HG03521 (cell line): ENCODE results near the gene SORBS1.
"Not testable (repeated sequence)": the region's sequence is repeated elsewhere in the genome, so short reads cannot be mapped to it uniquely, and the experiment has no call there.

Experiments
- ATAC-seq: cut with Tn5 transposase; IDR thresholded peaks from one replicate; pipeline ENCODE4 v1.9.1; 2021; ENCODE audit warnings: mild to moderate bottlenecking, moderate library complexity; ENCODE audit not compliant: unreplicated experiment

SORBS1 gene

DNA sequence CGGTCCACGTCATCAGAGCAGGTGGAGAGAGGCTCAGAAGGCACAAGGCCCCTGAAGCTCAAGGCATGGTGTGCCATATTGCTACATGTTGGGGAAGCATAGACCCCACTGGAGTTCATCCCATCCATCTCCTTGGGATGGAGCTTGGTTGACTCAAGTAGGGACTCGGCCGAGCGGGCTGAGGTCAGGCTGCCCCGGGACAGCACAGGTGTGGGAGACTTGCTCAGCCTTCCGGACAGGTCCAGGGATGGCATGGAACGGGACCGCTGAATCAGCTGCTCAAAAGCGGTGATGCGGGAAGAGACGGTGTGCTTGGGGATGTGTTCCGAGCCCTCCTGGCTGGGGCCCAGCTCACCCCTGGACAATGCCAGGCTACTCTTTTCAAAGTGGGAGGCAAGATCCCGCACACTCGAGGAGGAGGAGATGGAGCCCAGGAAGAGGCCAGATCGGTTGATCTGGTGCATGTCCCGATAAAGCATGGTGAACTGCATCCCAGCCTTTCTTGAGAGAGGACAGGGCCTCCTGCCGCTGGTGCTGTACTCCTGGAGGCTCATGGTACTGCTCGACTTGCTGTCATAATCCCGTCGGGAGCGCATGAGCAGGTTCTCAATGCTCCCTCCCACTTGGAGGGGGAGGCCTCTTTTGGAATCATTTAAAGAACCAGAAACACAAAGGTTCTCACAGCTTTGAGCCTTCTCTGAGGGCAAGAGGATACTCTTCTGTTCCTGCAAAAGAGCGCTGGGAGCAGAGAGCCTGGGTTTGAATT lies 204.8 kb downstream of the SORBS1 start:
- no peak for ATAC-seq

DNA sequence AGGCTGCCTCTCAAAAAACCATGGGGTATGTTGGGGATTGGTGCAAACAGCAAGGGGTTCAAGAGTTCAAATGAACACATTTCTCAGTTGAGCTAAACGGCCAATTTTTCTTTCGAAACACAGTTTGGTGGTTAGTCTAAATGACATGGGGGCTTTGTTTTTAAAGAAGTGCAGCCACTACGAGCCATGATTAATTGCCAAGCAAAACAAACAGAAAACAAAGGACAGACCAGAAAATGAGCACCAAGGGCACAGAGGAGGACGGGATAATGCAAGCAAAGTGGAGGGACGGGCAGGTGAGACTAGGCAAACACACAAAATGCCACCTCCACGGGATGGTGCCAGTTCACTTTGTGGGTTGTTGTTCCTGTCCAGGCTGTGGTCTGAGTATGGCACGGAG lies 205.9 kb downstream of the SORBS1 start:
- ATAC-seq: no peak

DNA sequence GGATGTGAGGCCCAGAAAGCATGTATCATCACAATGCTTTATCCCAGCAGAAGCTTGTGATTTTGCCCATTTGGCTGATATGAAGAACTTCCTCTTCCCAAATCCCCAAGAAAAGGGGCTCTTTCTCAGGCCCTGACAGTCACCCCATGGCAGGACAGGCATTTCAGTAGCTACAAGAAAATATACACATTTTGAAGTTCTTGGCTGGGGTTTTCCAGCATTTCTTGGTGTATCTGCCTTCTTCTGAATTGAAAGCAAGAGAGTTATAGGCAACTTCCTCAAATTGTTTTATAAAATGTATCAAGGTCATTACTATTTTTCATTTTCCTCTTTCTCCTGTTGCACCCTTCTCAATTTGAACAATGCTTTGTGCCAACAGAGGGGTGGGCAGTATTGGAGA lies 207.1 kb downstream of the SORBS1 start:
- ATAC-seq: no peak

DNA sequence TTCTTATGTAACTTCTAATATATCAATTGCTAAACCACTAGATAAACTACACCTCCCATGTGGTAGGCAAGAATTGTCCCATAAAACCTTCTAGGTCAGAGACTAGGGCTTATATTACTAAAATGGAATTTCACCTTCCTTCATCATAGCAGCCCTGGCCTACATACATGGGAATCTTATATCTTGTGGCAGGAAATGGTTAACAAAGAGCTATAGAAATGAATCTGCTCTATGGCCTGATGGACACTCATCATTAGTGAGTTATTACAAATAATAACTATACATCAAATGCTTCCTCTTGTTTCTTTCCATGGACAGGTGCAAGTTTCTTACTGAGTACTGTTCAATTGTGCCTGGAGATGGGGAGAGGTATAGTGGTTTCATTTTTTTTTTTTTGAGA lies 208.0 kb downstream of the SORBS1 start:
- ATAC-seq: no peak

DNA sequence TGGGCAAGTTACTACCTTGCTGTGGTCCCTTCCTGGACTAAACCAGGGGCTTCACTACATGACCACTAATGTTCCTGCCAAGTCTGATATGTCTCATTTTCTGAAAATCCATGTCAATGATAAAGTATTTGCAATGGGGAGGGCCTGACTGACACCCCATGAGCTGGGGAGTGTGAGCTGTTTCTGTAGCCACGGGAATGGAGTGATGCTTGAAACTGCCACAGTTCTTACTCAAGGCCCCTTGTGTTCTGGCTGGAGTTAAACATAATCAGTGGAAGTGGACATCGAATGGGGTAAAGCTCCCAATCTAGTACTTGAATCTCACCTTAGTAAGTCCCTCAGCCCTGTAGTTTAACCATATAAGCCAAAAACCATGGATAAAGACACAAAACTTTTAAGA lies 208.5 kb downstream of the SORBS1 start:
- ATAC-seq: no peak

DNA sequence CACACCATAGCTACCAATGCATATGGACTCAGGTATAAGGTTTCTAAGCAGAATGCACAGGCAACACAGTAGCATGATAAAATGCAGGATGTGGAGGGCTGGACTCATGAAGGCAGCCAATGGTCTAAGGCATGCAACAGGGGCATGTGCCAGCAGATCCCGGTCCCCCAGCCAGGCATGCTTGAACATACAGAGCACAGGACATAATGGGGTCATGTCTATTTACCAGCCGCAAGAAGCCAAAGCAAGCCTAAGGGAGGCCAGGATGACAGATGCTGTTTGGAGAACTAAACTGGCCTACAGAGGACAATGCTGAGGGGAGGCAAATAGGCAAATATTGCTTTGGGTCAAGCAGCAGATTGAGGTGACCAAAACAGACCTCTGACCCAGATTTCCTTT lies 210.3 kb downstream of the SORBS1 start:
- no peak for ATAC-seq

DNA sequence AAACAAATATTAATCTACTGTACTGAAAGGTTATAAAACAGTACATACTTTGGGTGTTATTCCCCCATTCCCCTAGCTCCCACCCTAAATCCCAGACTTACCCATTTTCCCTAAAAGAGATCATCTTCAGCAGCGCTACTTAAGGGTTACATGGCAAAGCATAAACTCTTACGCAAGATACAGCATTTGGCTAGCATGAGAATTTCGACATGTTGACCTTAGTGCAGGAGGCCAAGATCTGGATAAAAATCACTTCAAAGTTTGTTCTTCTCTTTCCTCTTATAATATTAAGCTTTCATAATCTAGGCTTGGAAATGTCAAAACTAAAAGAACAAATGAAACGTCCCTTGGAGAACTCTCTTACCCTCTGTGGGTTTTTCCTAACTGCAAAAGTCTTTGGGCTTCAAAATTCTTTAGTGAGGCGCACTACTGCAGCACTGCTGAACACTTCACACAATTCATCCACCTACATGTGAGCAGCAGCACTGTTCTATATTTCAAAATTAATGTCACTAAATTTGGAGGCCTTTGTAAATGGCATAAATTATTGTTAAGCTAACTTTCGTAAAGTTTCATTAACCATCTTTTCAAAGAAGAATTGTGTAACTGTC lies 210.8 kb downstream of the SORBS1 start:
- no peak for ATAC-seq

DNA sequence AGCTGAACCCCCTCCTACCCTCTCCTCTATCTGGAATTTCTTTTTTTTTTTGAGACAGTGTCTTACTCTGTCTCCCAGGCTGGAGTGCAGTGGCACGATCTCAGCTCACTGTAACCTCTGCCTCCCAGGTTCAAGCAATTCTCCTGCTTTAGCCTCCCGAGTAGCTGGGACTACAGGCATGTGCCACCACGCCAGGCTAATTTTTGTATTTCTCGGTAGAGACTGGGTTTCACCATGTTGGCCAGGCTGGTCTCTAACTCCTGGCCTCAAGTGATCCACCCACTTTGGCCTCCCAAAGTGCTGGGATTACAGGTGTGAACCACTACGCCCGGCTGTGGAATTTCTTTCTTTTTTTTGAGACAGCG lies 213.8 kb downstream of the SORBS1 start:
- not testable (repeated sequence) for ATAC-seq

DNA sequence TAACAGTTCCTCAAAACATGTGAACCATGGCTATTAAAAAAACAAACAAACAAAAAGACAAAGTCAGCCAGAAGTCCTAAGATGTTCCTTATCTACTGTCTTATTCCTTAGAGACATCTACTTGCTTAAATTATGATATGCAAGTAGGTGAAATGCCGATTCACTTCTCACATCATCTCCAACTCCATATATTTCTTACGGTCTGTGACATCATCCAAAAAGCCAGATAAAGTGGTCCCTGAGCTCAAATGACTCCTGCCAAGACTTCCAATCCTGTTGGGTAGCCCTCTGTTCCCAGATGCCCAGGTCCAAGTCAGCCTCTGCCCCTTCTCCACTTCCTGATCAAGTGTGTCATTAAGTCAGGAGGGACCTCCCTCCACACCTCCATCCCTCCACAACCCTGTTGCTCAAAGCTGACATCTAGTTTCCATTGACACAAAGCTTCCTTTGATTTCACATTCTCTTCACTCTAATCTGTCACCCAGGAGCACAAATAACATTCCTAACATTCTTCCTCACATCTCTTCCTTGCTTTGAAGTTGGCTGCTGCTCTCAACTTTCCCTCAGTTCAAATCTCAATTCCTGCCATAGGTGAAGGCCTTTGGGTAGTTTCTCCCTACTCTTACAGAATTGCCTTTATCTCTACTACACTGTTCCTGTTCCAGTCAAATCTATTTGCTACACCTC lies 214.3 kb downstream of the SORBS1 start:
- no peak for ATAC-seq

DNA sequence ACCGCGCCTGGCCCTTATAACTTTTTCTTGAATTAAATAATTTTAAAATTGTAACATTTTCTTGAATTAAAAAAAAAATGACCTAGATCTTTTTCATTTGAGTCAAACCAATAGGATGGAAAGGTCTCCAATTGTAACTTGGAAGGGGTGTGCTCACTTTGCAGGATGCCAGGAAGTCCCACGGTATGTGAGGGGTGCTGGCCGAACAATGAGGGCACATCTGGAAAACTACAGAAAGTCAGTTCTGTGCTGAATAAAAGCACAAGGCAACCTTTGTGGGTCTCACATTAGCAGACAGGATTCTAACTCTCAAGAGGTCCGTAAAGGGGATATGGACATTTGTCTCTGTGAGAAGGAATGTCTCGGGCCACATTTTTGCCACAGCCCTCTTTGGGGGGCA lies 217.6 kb downstream of the SORBS1 start:
- ATAC-seq: no peak

DNA sequence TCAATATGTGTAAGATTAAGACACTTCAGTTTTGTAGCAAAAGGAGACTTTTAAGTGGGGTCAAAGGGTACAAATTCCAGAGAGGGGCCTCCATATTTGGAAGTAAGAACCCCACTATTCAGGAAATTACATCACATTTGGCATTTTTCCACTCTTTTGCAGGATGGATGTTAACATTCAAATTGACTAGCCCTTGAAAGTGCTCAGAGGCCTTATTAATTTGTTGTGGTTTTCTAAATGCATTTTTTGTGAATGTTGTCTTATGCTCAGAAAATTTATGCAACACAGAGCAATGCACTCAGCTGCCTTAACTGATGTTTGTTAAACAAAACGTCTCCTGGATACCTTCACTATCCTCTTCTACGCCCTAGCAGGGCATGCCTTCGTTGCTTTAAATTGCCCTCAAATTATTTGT lies 219.4 kb downstream of the SORBS1 start:
- no peak for ATAC-seq

DNA sequence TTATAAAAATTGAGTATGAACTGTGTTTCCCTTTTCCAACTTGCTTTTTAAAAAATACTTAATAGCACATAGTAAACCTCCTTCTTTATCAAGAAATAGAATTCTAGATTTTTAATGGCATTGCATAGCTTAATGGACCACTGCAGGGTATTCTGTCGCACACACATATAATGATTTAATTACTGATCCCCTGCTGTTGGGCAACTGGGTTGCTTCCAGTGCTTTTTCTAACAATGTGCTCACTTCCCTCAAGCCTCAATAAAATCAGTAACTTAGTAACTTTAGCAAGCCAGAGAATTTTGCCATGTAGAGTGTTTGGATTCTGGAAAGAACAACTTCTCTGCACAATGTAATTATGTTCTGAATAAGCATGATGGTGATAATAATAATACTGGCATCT lies 221.3 kb downstream of the SORBS1 start:
- ATAC-seq: no peak

DNA sequence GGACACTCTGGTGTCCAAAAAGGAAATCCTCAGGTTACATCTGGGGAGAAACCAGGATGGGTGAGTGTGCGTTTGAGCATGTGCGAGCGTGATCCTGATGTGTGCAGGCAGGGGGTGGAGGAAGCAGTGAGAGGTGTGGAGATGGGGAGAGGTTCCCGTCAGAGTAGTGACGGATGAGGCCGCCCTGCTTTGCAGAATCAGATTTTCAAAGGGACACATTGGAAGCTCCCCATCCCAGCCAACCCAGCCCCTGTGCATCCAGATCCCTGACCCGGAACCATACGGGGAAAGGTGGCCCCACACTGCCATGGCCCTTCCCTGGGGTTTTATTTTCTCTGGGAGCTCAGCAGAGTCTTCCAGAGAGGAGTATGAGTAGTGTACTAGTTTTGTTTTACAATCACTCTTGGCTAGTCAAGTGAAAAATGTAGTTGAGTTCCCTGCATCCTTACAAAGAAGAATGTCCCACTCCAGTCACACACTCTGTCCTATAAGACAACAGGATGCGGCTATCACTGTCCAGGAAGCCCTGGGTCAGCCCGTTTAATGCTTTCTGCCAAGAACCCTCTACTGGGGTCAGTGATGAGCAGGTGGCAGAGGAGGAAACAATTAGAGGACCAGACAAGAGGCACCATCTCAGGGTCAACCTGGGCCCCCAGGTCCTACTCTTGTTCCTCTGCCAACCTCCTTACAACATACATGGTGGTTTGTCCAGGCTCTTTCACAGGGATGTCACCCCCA lies 223.6 kb downstream of the SORBS1 start:
- ATAC-seq: no peak

DNA sequence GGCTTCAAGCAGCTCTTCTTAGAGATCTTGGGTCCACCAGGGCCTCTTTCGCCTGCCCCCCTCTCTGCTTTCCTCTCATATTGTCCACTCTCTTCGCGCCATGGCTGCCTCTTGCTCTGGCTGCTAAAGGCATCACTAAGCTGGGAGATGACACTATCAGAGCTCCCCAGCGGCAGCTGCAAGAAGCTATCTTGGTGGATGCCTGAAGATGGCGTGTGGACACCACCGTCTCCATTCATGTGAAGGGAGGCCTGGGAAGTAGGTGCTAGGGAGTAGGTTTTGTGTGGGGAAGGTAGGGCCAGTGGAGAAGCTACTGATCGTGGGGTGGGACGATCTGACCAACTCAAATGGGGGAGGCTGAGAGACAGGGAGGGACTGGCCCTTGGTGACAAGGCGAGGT lies 224.5 kb downstream of the SORBS1 start:
- ATAC-seq: no peak

DNA sequence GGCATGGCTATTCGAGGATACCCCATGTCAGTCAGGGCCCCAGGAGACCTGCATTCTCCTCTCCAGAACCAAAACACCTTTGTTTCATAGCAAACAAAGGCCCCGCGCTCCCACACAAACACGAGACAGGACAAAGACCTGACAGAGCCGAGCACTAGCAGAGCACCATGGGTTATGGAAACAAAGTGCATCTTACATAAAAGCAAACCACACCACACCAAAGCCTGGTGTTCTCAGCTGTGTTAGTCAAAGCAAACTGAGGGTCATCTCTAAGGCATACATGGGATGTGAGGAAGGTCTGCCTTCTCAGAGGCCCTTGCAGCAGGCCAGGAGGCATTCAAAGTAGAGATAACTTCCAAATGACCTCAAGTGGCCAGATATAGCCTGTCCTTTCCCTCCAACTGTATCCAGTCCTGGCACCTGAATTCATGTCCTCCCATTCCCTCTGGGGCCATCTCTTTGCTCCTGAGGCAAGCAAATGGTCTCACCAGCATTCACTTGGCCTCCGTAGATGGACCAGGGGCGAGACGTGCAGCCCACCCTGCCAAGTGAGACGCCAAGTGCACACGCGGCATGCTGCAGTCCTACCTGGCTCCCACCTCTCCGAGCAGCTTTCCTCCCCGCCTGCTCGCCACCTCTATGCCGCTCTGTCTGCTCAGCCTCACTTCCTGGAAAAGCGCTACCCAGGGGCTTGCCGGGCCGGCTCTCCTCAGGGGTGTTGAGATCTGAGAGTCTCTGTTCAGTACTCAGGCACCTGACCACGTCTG lies 225.1 kb downstream of the SORBS1 start:
- ATAC-seq: no peak

DNA sequence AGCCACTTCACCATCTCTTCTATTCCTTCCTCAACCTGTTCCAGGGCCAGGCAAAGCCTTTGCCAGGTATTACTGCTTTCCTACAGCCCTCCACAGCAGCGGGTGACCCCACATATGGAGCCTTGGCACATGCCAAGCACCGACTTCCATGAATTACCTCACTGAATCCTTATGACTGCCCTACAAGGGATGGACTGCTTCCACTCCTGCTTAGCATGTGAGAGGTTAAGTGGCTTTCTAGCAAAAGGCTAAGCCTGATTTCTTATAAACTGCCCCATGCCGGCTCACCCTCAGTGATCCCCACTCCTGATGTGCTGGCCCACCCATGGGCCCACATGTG lies 226.4 kb downstream of the SORBS1 start:
- ATAC-seq: no peak

DNA sequence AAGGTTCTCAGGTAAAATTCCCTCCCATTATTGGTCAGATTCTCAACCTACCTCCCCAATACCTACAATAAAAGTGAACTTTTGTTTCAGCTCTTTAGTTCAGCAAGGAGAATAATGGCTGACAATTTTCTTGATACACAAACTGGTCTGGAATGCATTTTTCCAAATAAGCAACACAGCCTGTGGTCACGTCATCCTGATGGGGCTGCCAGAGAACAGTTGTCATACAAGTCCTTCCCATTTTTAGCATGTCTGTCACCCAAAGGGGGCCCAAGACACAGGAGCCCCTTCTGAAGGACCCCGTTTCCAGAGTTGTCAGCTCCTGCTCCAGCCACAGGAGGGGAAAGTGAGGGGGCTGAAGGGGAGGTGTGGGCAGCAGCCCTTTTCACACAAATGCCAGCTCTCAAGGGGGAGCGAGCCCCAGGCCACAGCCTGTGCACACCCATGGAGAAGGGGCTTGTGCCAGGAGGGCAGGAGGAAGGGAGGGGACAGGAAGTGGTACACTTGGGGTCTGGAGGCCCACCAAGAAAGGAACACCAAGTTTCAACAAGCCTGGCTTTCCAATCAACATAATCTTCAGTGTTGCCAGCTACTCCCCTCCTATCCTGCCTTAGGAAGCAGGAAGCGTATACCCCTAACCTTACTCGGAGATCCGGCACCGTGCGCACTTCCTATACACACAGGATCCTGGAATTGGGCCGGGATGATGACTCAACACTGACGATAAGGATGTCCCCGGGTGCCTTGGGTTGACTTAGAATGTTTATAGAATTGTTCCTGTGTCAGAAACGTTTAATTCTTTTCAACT lies 227.0 kb downstream of the SORBS1 start:
- ATAC-seq: no peak

DNA sequence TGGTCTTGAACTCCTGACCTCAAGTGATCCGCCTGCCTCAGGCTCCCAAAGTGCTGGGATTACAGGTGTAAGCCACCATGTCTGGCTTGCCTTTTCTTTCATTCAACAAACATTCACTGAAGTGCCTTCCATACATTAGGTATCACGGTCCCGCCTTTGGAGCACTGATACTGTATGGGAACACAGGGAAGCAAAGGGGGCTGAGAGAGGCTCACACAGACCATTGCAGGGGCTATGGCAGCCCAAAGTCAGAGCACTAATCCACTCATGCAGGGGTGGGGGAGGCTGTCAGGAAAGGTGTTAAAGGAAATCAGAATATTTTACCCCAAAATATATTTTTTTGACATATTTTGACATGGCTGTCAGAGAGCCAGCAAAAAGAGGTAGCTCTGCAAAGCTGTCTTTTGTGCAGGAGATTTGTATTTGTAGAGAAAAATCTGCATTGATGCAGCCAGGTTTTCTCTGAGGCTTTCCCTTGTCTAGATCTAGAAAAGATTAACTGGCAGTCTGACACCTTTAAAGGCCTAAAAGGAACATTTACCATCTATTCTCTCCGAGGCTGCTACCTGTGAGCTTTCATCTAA lies 228.4 kb downstream of the SORBS1 start:
- no peak for ATAC-seq

DNA sequence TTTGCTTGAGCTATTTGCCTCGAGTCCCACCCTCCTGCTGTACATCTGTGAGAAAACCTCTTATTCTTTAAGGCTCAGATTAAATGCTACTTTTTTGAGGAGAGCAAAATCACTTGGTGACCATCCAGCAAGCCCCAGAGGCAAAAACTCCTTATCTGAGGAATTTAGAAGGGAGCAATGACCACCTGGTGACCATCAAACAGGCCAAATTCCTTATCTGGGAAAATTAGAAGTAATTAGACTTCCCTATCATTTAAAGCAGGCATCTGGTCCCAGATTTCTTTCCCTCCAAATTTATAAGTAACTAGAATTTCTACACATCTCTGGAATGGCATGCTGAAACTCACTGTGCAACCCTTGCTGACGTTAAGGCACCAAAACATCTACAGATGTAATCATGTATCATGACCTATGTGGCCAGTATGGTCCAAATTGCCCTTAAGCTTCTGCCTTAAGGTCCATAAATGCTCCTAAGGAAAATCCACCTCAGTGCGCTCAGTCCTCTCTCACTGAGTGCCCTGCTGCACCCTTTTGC lies 229.5 kb downstream of the SORBS1 start:
- no peak for ATAC-seq
